Measurements from ENCODE around the gene ADISSP. TPM values are rescaled to one million over a fixed set of nuclear protein-coding genes. Genes with fewer than 3 reads are reported as not detected.

ADISSP gene
- total and polyA plus RNA-seq, 2 of the 13 experiments (the other 11 are each of a cell fraction or from before 2014, with no cell fraction given): 38.3 to 90.6 TPM

GRCh38 chr20:3767427-3768341 lies at the start of gene ADISSP (continued):
- peak; percentile 77 for TF ChIP-seq PHF20 (CRISPR knock-in tag; IDR thresholded peaks at IDR 0.05)
- TF ChIP-seq MTF2 (CRISPR knock-in tag; IDR thresholded peaks at IDR 0.05; ENCODE audit: borderline replicate concordance): 0 out of 2 replicates have a peak, but pooled peaks have one; percentile 94
- no peak for TF ChIP-seq ZUFSP (CRISPR knock-in tag; IDR thresholded peaks at IDR 0.05; ENCODE audit: borderline replicate concordance)
- TF ChIP-seq KLF11 (CRISPR knock-in tag; IDR thresholded peaks at IDR 0.05): peak; percentile 19
- peak; percentile 51; the same call in 1 of the 2 replicates for TF ChIP-seq ETV6 (CRISPR knock-in tag; conservative IDR thresholded peaks at IDR 0.05)
- peak; percentile 87; the same call in 1 of the 2 replicates for TF ChIP-seq ZNF326 (CRISPR knock-in tag; IDR thresholded peaks at IDR 0.05; ENCODE audit: borderline replicate concordance)
- peak; percentile 63; the same call in 1 of the 2 replicates for TF ChIP-seq ZNF296 (CRISPR knock-in tag; conservative IDR thresholded peaks at IDR 0.05)
- no peak; the same call in 1 of the 2 replicates for TF ChIP-seq CBX5 (CRISPR knock-in tag; IDR thresholded peaks at IDR 0.05; ENCODE audit: borderline replicate concordance)
- TF ChIP-seq ZNF746 (CRISPR knock-in tag; IDR thresholded peaks at IDR 0.05): no peak; the same call in none of the 2 replicates
- TF ChIP-seq EED (CRISPR knock-in tag; IDR thresholded peaks at IDR 0.05): peak; percentile 96
- no peak for TF ChIP-seq ZNF652 (CRISPR knock-in tag; IDR thresholded peaks at IDR 0.05; ENCODE audit: borderline replicate concordance, low read depth)
- TF ChIP-seq, protein P1, sequence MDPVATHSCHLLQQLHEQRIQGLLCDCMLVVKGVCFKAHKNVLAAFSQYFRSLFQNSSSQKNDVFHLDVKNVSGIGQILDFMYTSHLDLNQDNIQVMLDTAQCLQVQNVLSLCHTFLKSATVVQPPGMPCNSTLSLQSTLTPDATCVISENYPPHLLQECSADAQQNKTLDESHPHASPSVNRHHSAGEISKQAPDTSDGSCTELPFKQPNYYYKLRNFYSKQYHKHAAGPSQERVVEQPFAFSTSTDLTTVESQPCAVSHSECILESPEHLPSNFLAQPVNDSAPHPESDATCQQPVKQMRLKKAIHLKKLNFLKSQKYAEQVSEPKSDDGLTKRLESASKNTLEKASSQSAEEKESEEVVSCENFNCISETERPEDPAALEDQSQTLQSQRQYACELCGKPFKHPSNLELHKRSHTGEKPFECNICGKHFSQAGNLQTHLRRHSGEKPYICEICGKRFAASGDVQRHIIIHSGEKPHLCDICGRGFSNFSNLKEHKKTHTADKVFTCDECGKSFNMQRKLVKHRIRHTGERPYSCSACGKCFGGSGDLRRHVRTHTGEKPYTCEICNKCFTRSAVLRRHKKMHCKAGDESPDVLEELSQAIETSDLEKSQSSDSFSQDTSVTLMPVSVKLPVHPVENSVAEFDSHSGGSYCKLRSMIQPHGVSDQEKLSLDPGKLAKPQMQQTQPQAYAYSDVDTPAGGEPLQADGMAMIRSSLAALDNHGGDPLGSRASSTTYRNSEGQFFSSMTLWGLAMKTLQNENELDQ (CRISPR knock-in tag; IDR thresholded peaks at IDR 0.05; ENCODE audit: borderline replicate concordance): peak; percentile 72; the same call in 1 of the 2 replicates
- no peak for TF ChIP-seq PLSCR1 (CRISPR knock-in tag; IDR thresholded peaks at IDR 0.05; ENCODE audit: borderline replicate concordance)
- no peak for TF ChIP-seq HMG20A (CRISPR knock-in tag; IDR thresholded peaks at IDR 0.05; ENCODE audit: borderline replicate concordance)
- TF ChIP-seq ZNF660 (CRISPR knock-in tag; IDR thresholded peaks at IDR 0.05; ENCODE audit: borderline replicate concordance, low read depth): peak; percentile 96
- peak; percentile 97 for TF ChIP-seq RNF2 (conservative IDR thresholded peaks at IDR 0.05; ENCODE audit: low read depth)
- TF ChIP-seq NCOR1 (IDR thresholded peaks at IDR 0.05; ENCODE audit: borderline replicate concordance, low read length): no peak
- TF ChIP-seq ZNF335 (CRISPR knock-in tag; IDR thresholded peaks at IDR 0.05): 0 out of 2 replicates have a peak, but pooled peaks have one; percentile 21
- TF ChIP-seq ZNF446 (CRISPR knock-in tag; IDR thresholded peaks at IDR 0.05): peak; percentile 94
- TF ChIP-seq, protein P2, sequence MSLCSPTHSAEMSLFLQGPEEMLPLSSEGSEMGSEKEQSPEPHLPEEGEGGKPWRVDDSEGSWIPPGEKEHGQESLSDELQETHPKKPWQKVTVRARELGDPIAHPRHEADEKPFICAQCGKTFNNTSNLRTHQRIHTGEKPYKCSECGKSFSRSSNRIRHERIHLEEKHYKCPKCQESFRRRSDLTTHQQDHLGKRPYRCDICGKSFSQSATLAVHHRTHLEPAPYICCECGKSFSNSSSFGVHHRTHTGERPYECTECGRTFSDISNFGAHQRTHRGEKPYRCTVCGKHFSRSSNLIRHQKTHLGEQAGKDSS (CRISPR knock-in tag; IDR thresholded peaks at IDR 0.05; ENCODE audit: borderline replicate concordance, low read depth): peak; percentile 99
- no peak for TF ChIP-seq NFE2L2 (IDR thresholded peaks at IDR 0.05; ENCODE audit: low read length)
- no peak for TF ChIP-seq ZBTB21 (CRISPR knock-in tag; IDR thresholded peaks at IDR 0.05)
- peak; percentile 2 for TF ChIP-seq KLF15 (CRISPR knock-in tag; IDR thresholded peaks at IDR 0.05; ENCODE audit: borderline replicate concordance)
- TF ChIP-seq AGO1 (IDR thresholded peaks at IDR 0.05; ENCODE audit: low read depth, low read length, poor library complexity, severe bottlenecking): peak; percentile 74

All from HepG2 (cell line).